K562 (cell line): ENCODE results near the gene EMC8. TPM values are rescaled to one million over a fixed set of nuclear protein-coding genes. Genes with fewer than 3 reads are reported as not detected.

ENCODE experiments used
- ASH1L ChIP-seq: fragments of 450-650 bp; IDR thresholded peaks from 2 replicates; pipeline ENCODE4 v1.6.1; 2018; ENCODE audit warnings: borderline replicate concordance, mild to moderate bottlenecking, low read depth; ENCODE audit not compliant: partially characterized antibody
- ATF1 ChIP-seq, 2 experiments: fragments of 450-650 bp in 1 of 2; IDR thresholded peaks; 2 replicates each; pipeline ENCODE4 v1.6.1; 2016; ENCODE audit warnings: missing compliant biosample characterization in 1 of 2, missing genetic modification characterization in 1 of 2
- BCOR ChIP-seq: fragments of 450-650 bp; IDR thresholded peaks from 2 replicates; pipeline ENCODE4 v1.6.1; 2016
- CEBPB ChIP-seq: fragments of 450-650 bp; IDR thresholded peaks from 2 replicates; pipeline ENCODE4 v1.6.1; 2016; ENCODE audit warnings: missing genetic modification characterization, missing compliant biosample characterization
- EP400 ChIP-seq: fragments of 450-650 bp; IDR thresholded peaks from 2 replicates; pipeline ENCODE4 v1.6.1; 2017; ENCODE audit warnings: antibody characterized with exemption, mild to moderate bottlenecking, moderate library complexity
- GABPA ChIP-seq: fragments of 200-800 bp; sonication (Bioruptor generic); conservative IDR thresholded peaks from 2 replicates; pipeline ENCODE4 v1.6.1; 2016; ENCODE audit warnings: low read depth, missing genetic modification characterization, missing compliant biosample characterization
- GTF2F1 ChIP-seq: IDR thresholded peaks from 2 replicates; pipeline ENCODE4 v1.6.1; 2011; ENCODE audit warnings: low read depth, low read length, improper control_type of control experiment
- HNRNPUL1 ChIP-seq: fragments of 200-400 bp; formaldehyde crosslinking; IDR thresholded peaks from 2 replicates; pipeline ENCODE4 v1.6.1; 2017; ENCODE audit warnings: low read length
- KDM1A ChIP-seq, 2 experiments: fragments of 450-650 bp; IDR thresholded peaks; 2 replicates each; pipeline ENCODE4 v1.6.1; 2016; ENCODE audit warnings: mild to moderate bottlenecking in 2 of 2
- KLF6 ChIP-seq: fragments of 250-450 bp; sonication (Bioruptor Pico); IDR thresholded peaks from 2 replicates; pipeline ENCODE4 v1.4.0; 2020; ENCODE audit warnings: mild to moderate bottlenecking, moderate library complexity, borderline replicate concordance
- L3MBTL2 ChIP-seq: fragments of 450-650 bp; IDR thresholded peaks from 2 replicates; pipeline ENCODE4 v1.6.1; 2016; ENCODE audit warnings: mild to moderate bottlenecking, moderate library complexity
- RNF2 ChIP-seq: sonication (generic); IDR thresholded peaks from 2 replicates; pipeline ENCODE4 v1.6.1; 2016
- SIN3A ChIP-seq, 2 experiments: fragments of 150-350 bp in 1 of 2; IDR thresholded peaks; 2 replicates each; pipeline ENCODE4 v1.6.1; 2011 to 2016; ENCODE audit warnings: borderline replicate concordance in 2 of 2, low read depth in 2 of 2, low read length in 2 of 2, mild to moderate bottlenecking in 2 of 2, moderate library complexity in 2 of 2; ENCODE audit not compliant: control insufficient read depth in 1 of 2
- ZNF146 ChIP-seq: IDR thresholded peaks from one replicate; pipeline ENCODE4 v1.6.1; 2018; ENCODE audit warnings: missing compliant biosample characterization; ENCODE audit not compliant: unreplicated experiment
- ZNF3 ChIP-seq: fragments of 250-450 bp; sonication (Bioruptor Pico); IDR thresholded peaks from 2 replicates; pipeline ENCODE4 v1.5.0; 2021; ENCODE audit warnings: mild to moderate bottlenecking, moderate library complexity
- ZNF766 ChIP-seq: fragments of 200-800 bp; sonication (Bioruptor generic); conservative IDR thresholded peaks from 2 replicates; pipeline ENCODE4 v1.6.1; 2016; ENCODE audit warnings: missing genetic modification characterization, missing compliant biosample characterization
- polyA plus RNA-seq, 8 experiments: library from polyadenylated mRNA; depleted of rRNA in 4 of 8; stranded (reverse) in 5 of 8; unstranded in 3 of 8; fragments of >200 nt; fragmentation: Nextera tagmentation in 2 of 8; fragmentation: Illumina TruSeq in 1 of 8; extraction: Ambion mirVana in 2 of 8; extraction: Trizol in 1 of 8; gene quantifications; 2 replicates each; pipeline versions ENCODE4 v1.2.1 to v1.2.3, GENCODE V29; 2011 to 2014; ENCODE audit warnings: inconsistent platforms in 1 of 8, missing spikeins in 1 of 8
- total RNA-seq, 7 experiments: library from RNA; depleted of rRNA in 6 of 7; stranded (reverse); fragments of >200 nt in 6 of 7; fragmentation: Illumina TruSeq in 2 of 7; extraction: Trizol in 2 of 7; gene quantifications; 2 replicates each; pipeline versions ENCODE4 v1.2.1 to v1.2.3, GENCODE V29; 2011 to 2021; ENCODE audit warnings: low replicate concordance in 1 of 7
- TF ChIP-seq, protein P1 (sequence below), 2 experiments: fragments of 450-650 bp in 1 of 2; sonication (generic) in 1 of 2; formaldehyde crosslinking in 1 of 2; IDR thresholded peaks; 2 replicates each; pipeline versions ENCODE4 v1.7.1 to v1.9.0; 2016 to 2022; ENCODE audit warnings: inconsistent platforms in 1 of 2, mild to moderate bottlenecking in 1 of 2, missing genetic modification reagents in 1 of 2
- TF ChIP-seq, protein P2 (sequence below): fragments of 450-650 bp; IDR thresholded peaks from one replicate; pipeline ENCODE4 v1.6.1; 2018; ENCODE audit warnings: mild to moderate bottlenecking, moderate library complexity; ENCODE audit not compliant: partially characterized antibody

EMC8 gene
- total and polyA plus RNA-seq, 9 of the 15 experiments (the other 6 are each of a cell fraction or from before 2014, with no cell fraction given): 11.4 to 81.8 (median 48.6) TPM

DNA sequence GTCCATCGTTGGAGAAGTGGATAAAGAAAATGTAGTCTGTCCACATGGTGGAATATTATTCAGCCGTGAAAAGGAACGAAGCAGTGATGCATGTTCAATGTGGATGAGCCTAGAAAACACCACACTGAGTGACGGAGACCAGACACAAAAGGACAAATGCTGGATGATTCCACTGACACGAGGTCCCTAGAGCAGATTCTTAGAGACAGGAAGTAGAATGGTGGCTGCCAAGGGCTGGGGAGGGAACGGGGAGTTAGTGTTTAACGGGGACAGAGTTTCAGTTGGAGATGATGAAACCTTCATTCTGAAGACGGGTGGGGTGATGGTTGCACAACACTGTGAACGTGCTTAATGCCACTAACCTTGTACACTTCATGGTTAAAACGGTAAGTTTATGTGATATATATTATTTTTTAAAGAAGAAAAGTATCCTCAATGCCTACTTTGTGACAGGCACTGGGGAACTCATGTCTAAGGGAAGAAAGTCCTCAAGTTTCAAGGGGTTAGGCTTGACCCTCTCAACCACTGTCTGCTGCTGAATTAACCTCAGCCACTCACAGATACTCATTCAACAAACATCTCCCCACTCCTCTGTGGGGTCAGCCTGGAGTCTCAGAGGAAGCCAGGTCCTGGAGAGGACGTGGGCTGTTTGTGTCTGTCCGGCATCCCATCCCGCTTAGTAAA lies 66.0 kb downstream of the EMC8 start (continued):
- TF ChIP-seq, protein P1, sequence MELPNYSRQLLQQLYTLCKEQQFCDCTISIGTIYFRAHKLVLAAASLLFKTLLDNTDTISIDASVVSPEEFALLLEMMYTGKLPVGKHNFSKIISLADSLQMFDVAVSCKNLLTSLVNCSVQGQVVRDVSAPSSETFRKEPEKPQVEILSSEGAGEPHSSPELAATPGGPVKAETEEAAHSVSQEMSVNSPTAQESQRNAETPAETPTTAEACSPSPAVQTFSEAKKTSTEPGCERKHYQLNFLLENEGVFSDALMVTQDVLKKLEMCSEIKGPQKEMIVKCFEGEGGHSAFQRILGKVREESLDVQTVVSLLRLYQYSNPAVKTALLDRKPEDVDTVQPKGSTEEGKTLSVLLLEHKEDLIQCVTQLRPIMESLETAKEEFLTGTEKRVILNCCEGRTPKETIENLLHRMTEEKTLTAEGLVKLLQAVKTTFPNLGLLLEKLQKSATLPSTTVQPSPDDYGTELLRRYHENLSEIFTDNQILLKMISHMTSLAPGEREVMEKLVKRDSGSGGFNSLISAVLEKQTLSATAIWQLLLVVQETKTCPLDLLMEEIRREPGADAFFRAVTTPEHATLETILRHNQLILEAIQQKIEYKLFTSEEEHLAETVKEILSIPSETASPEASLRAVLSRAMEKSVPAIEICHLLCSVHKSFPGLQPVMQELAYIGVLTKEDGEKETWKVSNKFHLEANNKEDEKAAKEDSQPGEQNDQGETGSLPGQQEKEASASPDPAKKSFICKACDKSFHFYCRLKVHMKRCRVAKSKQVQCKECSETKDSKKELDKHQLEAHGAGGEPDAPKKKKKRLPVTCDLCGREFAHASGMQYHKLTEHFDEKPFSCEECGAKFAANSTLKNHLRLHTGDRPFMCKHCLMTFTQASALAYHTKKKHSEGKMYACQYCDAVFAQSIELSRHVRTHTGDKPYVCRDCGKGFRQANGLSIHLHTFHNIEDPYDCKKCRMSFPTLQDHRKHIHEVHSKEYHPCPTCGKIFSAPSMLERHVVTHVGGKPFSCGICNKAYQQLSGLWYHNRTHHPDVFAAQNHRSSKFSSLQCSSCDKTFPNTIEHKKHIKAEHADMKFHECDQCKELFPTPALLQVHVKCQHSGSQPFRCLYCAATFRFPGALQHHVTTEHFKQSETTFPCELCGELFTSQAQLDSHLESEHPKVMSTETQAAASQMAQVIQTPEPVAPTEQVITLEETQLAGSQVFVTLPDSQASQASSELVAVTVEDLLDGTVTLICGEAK (IDR thresholded peaks at IDR 0.05): 0 out of 2 replicates have a peak, but pooled peaks have one; percentile 32
- TF ChIP-seq, protein P1 (CRISPR knock-in tag; IDR thresholded peaks at IDR 0.05): no peak
- TF ChIP-seq ZNF3 (CRISPR knock-in tag) (peak; percentile 91), CEBPB (peak; percentile 96), ZNF766 (0 out of 2 replicates have a peak, but pooled peaks have one; percentile 47), SIN3A (IDR thresholded peaks at IDR 0.05; ENCODE audit: borderline replicate concordance in 2 of 2, control insufficient read depth in 1 of 2, low read depth in 2 of 2, low read length in 2 of 2) (no peak), HNRNPUL1 (no peak), ZNF146 (CRISPR knock-in tag) (peak; percentile 99), ATF1 (CRISPR knock-in tag; IDR thresholded peaks at IDR 0.05) (no peak), ATF1 (tag; IDR thresholded peaks at IDR 0.05) (no peak), GABPA (tag) (peak; percentile 59; the same call in 1 of the 2 replicates), EP400 (peak; percentile 45; the same call in 1 of the 2 replicates), L3MBTL2 (peak; percentile 69; the same call in 1 of the 2 replicates), KLF6 (CRISPR knock-in tag) (no peak), GTF2F1 (no peak), RNF2 (0 out of 2 replicates have a peak, but pooled peaks have one; percentile 28), ASH1L (no peak), BCOR (peak; percentile 65), KDM1A (IDR thresholded peaks at IDR 0.05) (peak; percentile 28 to 33; a peak in 1 of 4 replicates)
- TF ChIP-seq, protein P2, sequence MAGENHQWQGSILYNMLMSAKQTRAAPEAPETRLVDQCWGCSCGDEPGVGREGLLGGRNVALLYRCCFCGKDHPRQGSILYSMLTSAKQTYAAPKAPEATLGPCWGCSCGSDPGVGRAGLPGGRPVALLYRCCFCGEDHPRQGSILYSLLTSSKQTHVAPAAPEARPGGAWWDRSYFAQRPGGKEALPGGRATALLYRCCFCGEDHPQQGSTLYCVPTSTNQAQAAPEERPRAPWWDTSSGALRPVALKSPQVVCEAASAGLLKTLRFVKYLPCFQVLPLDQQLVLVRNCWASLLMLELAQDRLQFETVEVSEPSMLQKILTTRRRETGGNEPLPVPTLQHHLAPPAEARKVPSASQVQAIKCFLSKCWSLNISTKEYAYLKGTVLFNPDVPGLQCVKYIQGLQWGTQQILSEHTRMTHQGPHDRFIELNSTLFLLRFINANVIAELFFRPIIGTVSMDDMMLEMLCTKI: no peak
